ENCODE results near the gene BABAM2. TPM values are rescaled to one million over a fixed set of nuclear protein-coding genes. Genes with fewer than 3 reads are reported as not detected.

BABAM2 gene
- total and polyA plus RNA-seq, 9 of the 15 experiments (the other 6 are each of a cell fraction or from before 2014, with no cell fraction given): 10.9 to 37.4 (median 25.6) TPM

GRCh38 chr2:28367667-28368356 lies 477.3 kb downstream of the BABAM2 start:
- peaks cover 28 to 43% of the 10 kb centered on the region in 2 experiments for H3K4me1 ChIP-seq (replicated peaks in 1 of 2; ENCODE audit: control insufficient read depth in 2 of 2, insufficient read depth in 2 of 2, low read length in 2 of 2)
- ChIA-PET CTCF (ENCODE audit: low intra/inter-chr PET ratio) (no interaction called here), POLR2A (no interaction called here)
- no peaks in the 10 kb centered on the region for H3K36me3 ChIP-seq (ENCODE audit: control insufficient read depth, insufficient read depth, low read length)
- H2AFZ ChIP-seq (ENCODE audit: low read depth, low read length): peak overlapping the region; percentile 91
- H3K27ac ChIP-seq (ENCODE audit: extremely low read depth, low read depth, low read length): peak overlapping the region; percentile 89; the same call in 2 of the 3 replicates
- no peak for DNase-seq (ENCODE audit: extremely low read depth in 1 of 4, low spot score in 3 of 4)
- TF ChIP-seq IFI16 (CRISPR knock-in tag; IDR thresholded peaks at IDR 0.05) (no peak), ZNF583 (CRISPR knock-in tag; IDR thresholded peaks at IDR 0.05) (no peak), ZSCAN32 (CRISPR knock-in tag; IDR thresholded peaks at IDR 0.05) (no peak)
- H3K9me3 ChIP-seq (replicated peaks; ENCODE audit: control insufficient read depth, insufficient read depth, low read depth, low read length): no peaks in the 10 kb centered on the region
- BruUV-seq (replicated peaks): no TSS peak
- 77% methylated on average over 18 of the region's 19 CpGs for WGBS (ENCODE audit: insufficient coverage, low coverage, missing lambda C conversion rate)
- no peak overlapping the region for H3K4me2 ChIP-seq (ENCODE audit: insufficient read depth, low read length)
- H3K27me3 ChIP-seq (ENCODE audit: control insufficient read depth in 2 of 2, insufficient read depth in 2 of 2, low read length in 2 of 2): no peaks in the 10 kb centered on the region
- in situ Hi-C loops (cut with MboI) (no loop called here), intact Hi-C loops (cut with micrococcal nuclease) (no loop called here)
- no peaks in the 10 kb centered on the region for H3K9me1 ChIP-seq (ENCODE audit: control insufficient read depth, insufficient read depth, low read length)
- H4K20me1 ChIP-seq (replicated peaks; ENCODE audit: control insufficient read depth, insufficient read depth, low read length): no peaks in the 10 kb centered on the region
- peak overlapping the region; percentile 65 to 88; a peak in 3 of 4 replicates for H3K9ac ChIP-seq (ENCODE audit: insufficient read depth in 1 of 2, low read depth in 2 of 2, low read length in 2 of 2)
- H3K4me3 ChIP-seq: no peak overlapping the region
- no peak for ATAC-seq
- H3K79me2 ChIP-seq (ENCODE audit: control insufficient read depth, insufficient read depth, low read length): no peaks in the 10 kb centered on the region
- no peak for FAIRE-seq

GRCh38 chr2:28368357-28368798 lies 477.8 kb downstream of the BABAM2 start:
- H2AFZ ChIP-seq (ENCODE audit: low read depth, low read length): no peak overlapping the region
- no peak for ATAC-seq
- ChIA-PET POLR2A (interaction anchor here (0.6 to 1.4 kb wide), 2 partner anchors 13 to 120 kb away, joined by 6 read pairs; no protein-coding TSS in a partner anchor), CTCF (ENCODE audit: low intra/inter-chr PET ratio) (no interaction called here)
- H4K20me1 ChIP-seq (replicated peaks; ENCODE audit: control insufficient read depth, insufficient read depth, low read length): no peaks in the 10 kb centered on the region
- no peak overlapping the region for H3K4me2 ChIP-seq (ENCODE audit: insufficient read depth, low read length)
- H3K27me3 ChIP-seq (ENCODE audit: control insufficient read depth in 2 of 2, insufficient read depth in 2 of 2, low read length in 2 of 2): no peaks in the 10 kb centered on the region
- no peak for DNase-seq (ENCODE audit: extremely low read depth in 1 of 4, low spot score in 3 of 4)
- no peaks in the 10 kb centered on the region for H3K79me2 ChIP-seq (ENCODE audit: control insufficient read depth, insufficient read depth, low read length)
- no peaks in the 10 kb centered on the region for H3K36me3 ChIP-seq (ENCODE audit: control insufficient read depth, insufficient read depth, low read length)
- intact Hi-C loops (cut with micrococcal nuclease): no loop called here
- in situ Hi-C loops (cut with MboI): no loop called here
- no peak overlapping the region for H3K4me3 ChIP-seq
- no peaks in the 10 kb centered on the region for H3K9me1 ChIP-seq (ENCODE audit: control insufficient read depth, insufficient read depth, low read length)
- 79% methylated on average over 9 of the region's 9 CpGs for WGBS (ENCODE audit: insufficient coverage, low coverage, missing lambda C conversion rate)
- no TSS peak for BruUV-seq (replicated peaks)
- H3K4me1 ChIP-seq (replicated peaks in 1 of 2; ENCODE audit: control insufficient read depth in 2 of 2, insufficient read depth in 2 of 2, low read length in 2 of 2): peaks cover 28 to 37% of the 10 kb centered on the region in 2 experiments
- no peak overlapping the region for H3K27ac ChIP-seq (ENCODE audit: extremely low read depth, low read depth, low read length)
- FAIRE-seq: no peak
- TF ChIP-seq ZNF507 (tag; conservative IDR thresholded peaks at IDR 0.05) (no peak), KDM1A (IDR thresholded peaks at IDR 0.05) (0 out of 4 replicates have a peak, but pooled peaks of 1 of the 2 experiments have one; percentile 20), ARID3B (CRISPR knock-in tag; IDR thresholded peaks at IDR 0.05; ENCODE audit: borderline replicate concordance) (no peak), KHSRP (IDR thresholded peaks at IDR 0.05) (no peak), ZNF121 (CRISPR knock-in tag; conservative IDR thresholded peaks at IDR 0.05) (no peak), CREB3 (tag; conservative IDR thresholded peaks at IDR 0.05; ENCODE audit: low read depth) (no peak)
- H3K9ac ChIP-seq (ENCODE audit: insufficient read depth in 1 of 2, low read depth in 2 of 2, low read length in 2 of 2): no peak overlapping the region
- no peaks in the 10 kb centered on the region for H3K9me3 ChIP-seq (replicated peaks; ENCODE audit: control insufficient read depth, insufficient read depth, low read depth, low read length)
